ENCODE results near the gene PHF1. TPM values are rescaled to one million over a fixed set of nuclear protein-coding genes. Genes with fewer than 3 reads are reported as not detected.

PHF1 gene
- total and polyA plus RNA-seq, 2 of the 13 experiments (the other 11 are each of a cell fraction or from before 2014, with no cell fraction given): 25.4 to 61.9 TPM

GRCh38 chr6:33410711-33411631 lies at the start of gene PHF1 (continued):
- TF ChIP-seq FOXP4 (CRISPR knock-in tag; IDR thresholded peaks at IDR 0.05) (no peak), ZNF160 (CRISPR knock-in tag; IDR thresholded peaks at IDR 0.05) (no peak), ZNF644 (CRISPR knock-in tag; IDR thresholded peaks at IDR 0.05; ENCODE audit: low read depth) (no peak), SAFB2 (CRISPR knock-in tag; IDR thresholded peaks at IDR 0.05; ENCODE audit: borderline replicate concordance, low read depth) (no peak), GZF1 (CRISPR knock-in tag; IDR thresholded peaks at IDR 0.05) (no peak), TBP (CRISPR knock-in tag; IDR thresholded peaks at IDR 0.05) (no peak), ZHX2 (IDR thresholded peaks at IDR 0.05; ENCODE audit: low read depth) (no peak), ZHX2 (CRISPR knock-in tag; IDR thresholded peaks at IDR 0.05; ENCODE audit: borderline replicate concordance) (no peak), ADNP (CRISPR knock-in tag; IDR thresholded peaks at IDR 0.05) (no peak), CSRNP1 (CRISPR knock-in tag; IDR thresholded peaks at IDR 0.05) (no peak; the same call in 1 of the 2 replicates), CEBPG (CRISPR knock-in tag; IDR thresholded peaks at IDR 0.05) (no peak), MED1 (CRISPR knock-in tag; IDR thresholded peaks at IDR 0.05) (no peak), ZNF605 (CRISPR knock-in tag; IDR thresholded peaks at IDR 0.05) (no peak), ZNF780A (CRISPR knock-in tag; IDR thresholded peaks at IDR 0.05) (no peak), DDIT3 (CRISPR knock-in tag; IDR thresholded peaks at IDR 0.05) (no peak), SMC3 (IDR thresholded peaks at IDR 0.05; ENCODE audit: low read length) (no peak)
